Right ventricle myocardium superior (tissue), 1 donor: ENCODE data around the gene KCNA4. TPM values are rescaled to one million over a fixed set of nuclear protein-coding genes. Genes with fewer than 3 reads are reported as not detected.
"Not testable (repeated sequence)": the region's sequence is repeated elsewhere in the genome, so short reads cannot be mapped to it uniquely, and the experiment has no call there.

Experiments
- ATAC-seq: fragments of 200-7000 bp; cut with Tn5 transposase; one replicate; pipeline ENCODE4 v1.9.1; 2020; ENCODE audit warnings: mild to moderate bottlenecking; ENCODE audit not compliant: poor library complexity
- DNase-seq: peaks from one replicate; pipeline ENCODE4 v3.0.0-alpha.2; 2020
- intact Hi-C: fragments of 100-400 bp; cut with DNase I; formaldehyde crosslinking; loops from one replicate; pipeline ENCODE4 v1.11.2; 2022
- total RNA-seq: library from RNA; stranded (reverse); fragmentation: NEBNext Ultra II Directional; extraction: Animal tissue kit (Norgen Biotek cat#: 25700); gene quantifications from one replicate; pipeline ENCODE4 v1.2.1, GENCODE V29; 2021
- donor health status: DM: no; HTN: yes; CAD: no; lungs with severe emphysema.

Gene KCNA4
- total RNA-seq, 1 donor from 2014 or later: 2.1 TPM

DNA sequence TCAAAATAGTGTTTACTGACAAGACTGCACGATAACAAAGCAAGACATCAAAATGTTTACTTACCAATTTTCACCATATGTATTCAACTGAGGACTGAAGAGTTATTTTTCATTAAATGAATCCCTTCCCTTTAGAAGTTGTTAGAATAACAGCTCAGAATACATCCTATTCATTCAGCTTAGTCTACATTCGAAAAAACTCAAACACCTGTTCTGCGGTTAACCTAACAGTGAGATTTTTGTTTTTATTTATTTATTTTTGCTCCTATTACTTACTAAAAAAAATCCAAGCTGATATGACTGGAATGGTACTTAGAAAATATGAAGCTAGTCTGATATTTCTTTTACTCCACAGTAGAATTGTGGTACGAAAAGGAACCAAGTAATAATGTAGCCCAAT lies 10.0 kb downstream of the KCNA4 start:
- DNase-seq (no peak), ATAC-seq (no peak)
- intact Hi-C loops: no loop called here

DNA sequence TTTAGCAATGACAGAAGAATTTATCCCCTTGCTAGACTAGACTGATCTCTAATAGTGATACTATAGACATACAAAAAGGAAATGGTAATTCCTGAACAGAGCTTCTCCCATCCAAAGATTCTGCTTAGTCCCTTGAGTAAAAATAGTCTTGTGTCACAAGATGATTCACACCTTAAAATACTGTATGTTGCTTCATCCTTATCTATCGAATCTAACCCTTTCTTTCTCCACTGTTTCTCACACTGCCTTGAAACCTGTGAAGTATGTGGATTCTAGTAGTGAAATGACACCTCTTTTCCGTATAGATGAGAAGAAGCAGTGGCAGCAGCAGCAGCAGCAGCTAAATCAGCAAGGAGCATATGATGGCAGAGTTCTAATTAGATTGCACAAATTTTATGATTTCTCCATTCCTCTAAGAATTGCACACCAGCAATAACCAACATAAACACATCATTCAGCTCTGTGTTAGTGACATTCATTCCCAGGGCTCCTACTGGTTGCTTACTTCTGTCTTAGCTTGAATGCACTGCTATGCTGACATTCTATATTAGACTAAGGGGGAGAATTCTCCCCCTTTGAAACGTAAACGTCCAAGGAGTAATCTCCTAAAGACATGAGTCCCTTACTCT lies 14.6 kb downstream of the KCNA4 start:
- intact Hi-C loops: no loop called here
- DNase-seq: no peak
- no peak for ATAC-seq

DNA sequence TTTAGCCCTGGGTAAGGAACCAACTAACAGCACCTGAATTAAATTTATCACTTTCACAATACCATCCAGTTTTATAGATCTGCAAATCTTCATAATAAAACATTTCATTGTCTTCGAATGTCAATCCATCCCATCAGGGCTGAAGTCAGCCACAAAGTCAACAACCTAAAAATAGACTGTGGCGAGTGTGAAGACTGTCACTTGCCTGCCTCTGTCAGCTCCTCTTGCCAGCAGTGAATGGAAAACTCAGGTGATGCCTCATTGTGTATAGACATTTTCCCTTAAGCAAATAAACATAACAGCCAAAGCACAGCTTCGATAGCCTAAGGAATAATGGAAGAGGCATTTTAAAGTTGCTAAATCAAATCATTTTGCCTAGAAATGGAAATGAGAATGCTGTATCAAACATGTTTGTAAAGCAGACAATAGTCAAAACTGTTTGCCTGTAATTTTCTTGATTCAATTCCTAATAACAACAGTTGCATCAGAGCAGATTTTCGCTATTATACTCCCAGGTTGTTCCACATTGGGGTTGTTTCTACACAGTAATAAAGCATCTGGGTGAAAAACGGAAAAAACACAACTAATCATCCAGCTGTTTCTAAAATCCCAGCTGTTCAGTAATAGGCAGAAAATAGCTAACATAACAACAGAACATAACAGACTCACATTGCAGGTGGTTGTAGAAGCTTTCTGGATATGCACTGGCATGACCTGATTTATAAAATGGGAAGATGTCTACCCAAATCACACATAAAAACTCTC lies 15.7 kb downstream of the KCNA4 start:
- peak; percentile 93 for ATAC-seq
- DNase-seq: no peak
- intact Hi-C loops: no loop called here

DNA sequence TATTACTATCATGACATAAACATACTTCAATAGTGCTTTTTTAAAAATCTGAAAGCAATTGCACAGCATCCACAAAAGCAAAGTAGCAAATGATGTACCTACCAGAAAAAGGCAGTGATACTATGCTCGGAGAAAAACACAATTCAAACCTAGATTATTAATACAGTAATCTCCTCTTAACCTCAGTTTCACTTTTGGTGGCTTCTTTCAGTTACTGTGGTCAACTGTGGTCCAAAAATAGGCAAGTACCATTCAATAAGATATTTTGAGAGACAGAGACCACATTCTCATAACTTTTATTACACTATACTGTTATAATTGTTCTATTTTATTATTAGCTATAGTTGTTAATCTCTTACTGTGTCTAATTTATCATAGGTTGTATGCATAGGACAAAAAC lies 20.8 kb downstream of the KCNA4 start:
- intact Hi-C loops: no loop called here
- DNase-seq (no peak), ATAC-seq (no peak)

DNA sequence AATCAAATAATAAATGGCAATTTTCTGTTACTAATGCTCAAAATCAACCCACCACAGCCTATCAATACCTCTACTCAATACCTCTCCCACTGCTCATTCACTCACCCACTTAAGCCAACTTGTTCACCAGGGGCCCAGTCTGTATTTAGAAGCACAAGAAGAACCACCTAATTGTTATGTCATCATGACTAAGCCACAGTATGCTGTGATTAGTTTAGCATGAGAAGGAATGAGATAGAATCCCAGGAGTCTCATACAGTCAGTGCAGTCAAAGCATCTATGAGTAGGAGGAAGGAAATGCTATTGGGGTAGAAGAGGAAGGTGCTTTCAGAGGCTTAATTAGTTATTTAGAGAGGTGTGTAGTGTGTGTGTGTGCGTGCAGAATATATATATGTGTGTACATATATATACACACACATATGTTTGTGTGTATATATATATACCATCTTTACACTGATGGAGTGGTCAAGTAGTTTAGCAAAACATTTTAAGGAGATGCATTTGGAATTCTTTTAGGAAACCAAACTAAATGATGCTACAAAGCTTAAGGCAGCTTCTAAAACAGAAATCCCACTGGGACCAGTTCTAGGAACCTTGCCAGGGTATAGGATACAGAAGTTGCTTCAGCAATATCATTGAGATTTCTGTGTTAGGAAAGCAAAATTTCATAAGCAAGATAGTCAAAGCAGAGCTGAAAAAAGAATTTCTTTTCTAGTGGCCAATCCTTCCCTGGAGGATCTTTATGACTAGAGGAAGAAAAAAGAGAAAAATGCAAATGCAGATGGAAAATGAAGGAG lies 27.5 kb downstream of the KCNA4 start:
- DNase-seq (no peak), ATAC-seq (no peak)
- intact Hi-C loops: no loop called here

DNA sequence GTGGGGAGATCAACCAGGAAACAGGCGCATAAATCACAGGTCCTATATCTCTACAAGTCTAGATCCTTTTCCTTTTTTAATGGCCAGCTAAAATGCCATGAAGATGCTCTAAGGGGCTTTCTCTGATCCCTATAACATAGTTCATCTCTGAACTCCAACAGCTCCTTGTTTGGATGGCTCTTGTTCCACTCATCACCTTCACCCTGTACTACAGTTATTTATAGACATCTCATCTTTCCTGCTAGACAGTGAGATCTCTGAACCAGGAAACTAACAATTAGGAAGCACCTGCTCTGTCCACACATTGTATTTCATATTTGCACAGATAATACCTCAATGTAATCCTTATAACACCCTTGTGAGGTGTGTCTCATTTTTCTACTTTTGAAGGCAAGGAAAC lies 31.6 kb downstream of the KCNA4 start:
- intact Hi-C loops: no loop called here
- ATAC-seq (peak; percentile 93), DNase-seq (no peak)

DNA sequence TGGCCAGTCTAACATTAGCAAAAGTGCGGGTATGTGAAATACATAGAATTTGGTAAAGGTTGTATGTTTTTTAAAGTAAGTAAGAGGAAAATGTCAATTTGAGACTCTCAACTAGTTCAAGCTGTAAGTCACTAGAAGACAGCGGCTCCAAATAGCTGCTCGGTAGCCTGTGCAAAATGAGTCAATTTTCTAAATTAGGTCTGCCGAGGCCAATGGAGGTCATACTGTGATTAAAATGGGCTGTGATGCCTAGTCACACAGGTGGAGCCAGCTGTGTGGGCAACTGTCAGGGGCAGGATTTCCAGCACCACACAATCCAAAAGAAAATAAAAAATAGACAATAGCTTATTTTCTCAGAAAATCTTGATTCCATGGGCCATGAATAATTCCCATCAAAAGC lies 32.3 kb downstream of the KCNA4 start:
- DNase-seq (peak; percentile 37), ATAC-seq (peak; percentile 89)
- intact Hi-C loops: no loop called here

DNA sequence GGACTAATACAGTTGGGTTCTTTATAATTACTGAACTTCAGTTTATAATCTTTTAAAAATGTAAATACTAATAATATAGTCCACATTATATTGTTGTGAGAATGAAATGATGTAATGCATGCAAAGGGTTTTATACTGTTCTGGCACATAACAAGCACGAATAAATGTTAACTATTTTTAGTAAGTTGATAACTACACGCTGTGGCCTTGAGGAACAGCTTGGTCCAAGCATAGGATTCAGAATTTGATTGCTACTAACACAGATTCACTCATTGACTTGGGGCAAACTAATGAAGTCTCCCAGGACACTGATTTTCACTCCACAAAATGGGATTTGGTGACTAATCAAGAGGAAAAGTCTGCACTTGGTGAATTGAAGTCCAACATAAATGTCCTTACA lies 38.3 kb downstream of the KCNA4 start:
- intact Hi-C loops: no loop called here
- no peak for DNase-seq
- ATAC-seq: peak; percentile 93

DNA sequence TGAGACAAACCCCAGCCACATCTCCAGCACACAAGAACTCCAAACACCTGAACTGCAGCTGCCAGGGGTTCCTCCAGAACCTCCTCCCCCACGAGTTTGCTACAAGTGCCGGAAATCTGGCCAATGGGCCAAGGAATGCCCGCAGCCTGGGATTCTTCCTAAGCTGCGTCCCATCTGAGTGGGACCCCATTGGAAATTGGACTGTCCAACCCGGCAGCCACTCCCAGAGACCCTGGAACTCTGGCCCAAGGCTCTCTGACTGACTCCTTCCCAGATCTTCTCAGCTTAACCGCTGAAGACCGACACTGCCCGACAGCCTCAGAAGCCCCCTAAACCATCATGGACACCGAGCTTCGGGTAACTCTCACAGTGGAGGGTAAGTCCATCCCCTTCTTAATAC lies 41.2 kb downstream of the KCNA4 start:
- ATAC-seq, intact Hi-C loops, DNase-seq: not testable (repeated sequence)

DNA sequence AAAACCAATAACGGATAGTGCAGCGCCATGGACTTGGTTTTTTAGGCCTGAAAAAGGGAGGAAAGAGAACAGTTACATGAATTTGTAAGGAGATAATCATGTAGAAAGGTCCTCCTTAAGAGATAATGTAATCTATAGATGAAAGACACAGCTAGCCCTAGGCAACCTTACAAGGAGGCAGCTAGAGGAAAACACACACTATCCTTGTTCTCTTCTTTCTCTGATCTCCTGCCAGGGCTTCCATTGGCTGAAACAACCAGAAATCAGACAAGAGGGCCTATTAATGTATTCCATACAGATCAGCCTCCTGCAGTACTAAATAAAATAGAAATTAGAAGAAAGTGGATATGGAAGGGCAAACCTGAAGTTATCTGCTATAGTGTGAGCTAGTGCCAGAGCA lies 53.0 kb downstream of the KCNA4 start:
- intact Hi-C loops: no loop called here
- no peak for ATAC-seq

DNA sequence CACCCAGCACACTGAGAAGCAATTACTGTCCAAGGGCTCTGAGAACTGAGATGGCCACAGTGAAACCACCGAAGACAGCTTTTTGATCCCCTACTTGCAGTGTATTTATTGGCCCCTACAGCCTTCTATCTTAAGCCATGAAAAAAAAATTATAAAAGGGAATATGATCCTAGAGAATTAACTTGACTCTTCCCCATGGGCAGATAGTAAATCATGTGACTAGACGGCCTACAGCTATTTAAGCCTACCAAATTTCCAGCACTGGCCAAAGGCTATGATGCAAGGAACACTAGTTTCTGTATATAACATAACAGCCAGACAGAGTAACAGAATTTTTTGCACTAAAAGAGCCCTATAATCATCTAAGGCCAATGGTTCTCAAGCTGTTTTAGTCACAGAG lies 53.8 kb downstream of the KCNA4 start:
- DNase-seq (no peak), ATAC-seq (no peak)
- intact Hi-C loops: no loop called here

More for the DNA sequence above, 53.0 kb downstream of the KCNA4 start:
- DNase-seq: no peak

DNA sequence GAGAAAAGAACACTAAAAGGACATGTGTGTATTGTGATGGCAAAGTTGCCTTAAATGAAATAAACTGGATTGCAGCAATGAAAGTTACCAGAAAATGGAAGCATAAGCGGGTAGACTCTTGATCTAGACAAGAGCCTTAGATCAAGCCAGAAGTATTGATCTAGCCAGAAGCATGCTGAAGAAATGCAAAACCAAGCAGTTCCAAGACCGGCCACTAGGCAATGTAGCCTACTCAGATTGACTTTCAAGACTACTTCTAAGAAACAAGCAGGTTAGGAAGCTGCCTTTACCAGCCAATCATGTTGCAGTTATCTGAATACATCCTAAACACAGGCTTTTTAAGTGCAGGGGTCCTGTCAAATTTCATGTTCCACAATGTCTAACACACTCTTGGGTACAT lies 54.6 kb downstream of the KCNA4 start:
- intact Hi-C loops: no loop called here

More for the DNA sequence above, 54.6 kb downstream of the KCNA4 start:
- DNase-seq: no peak
- ATAC-seq: no peak

Other genes starting within 250 kb of the KCNA4 start
- not detected for gene FSHB, start 214.0 kb upstream of the KCNA4 start, total RNA-seq